ENCODE results near the gene UPK2.

DNA sequence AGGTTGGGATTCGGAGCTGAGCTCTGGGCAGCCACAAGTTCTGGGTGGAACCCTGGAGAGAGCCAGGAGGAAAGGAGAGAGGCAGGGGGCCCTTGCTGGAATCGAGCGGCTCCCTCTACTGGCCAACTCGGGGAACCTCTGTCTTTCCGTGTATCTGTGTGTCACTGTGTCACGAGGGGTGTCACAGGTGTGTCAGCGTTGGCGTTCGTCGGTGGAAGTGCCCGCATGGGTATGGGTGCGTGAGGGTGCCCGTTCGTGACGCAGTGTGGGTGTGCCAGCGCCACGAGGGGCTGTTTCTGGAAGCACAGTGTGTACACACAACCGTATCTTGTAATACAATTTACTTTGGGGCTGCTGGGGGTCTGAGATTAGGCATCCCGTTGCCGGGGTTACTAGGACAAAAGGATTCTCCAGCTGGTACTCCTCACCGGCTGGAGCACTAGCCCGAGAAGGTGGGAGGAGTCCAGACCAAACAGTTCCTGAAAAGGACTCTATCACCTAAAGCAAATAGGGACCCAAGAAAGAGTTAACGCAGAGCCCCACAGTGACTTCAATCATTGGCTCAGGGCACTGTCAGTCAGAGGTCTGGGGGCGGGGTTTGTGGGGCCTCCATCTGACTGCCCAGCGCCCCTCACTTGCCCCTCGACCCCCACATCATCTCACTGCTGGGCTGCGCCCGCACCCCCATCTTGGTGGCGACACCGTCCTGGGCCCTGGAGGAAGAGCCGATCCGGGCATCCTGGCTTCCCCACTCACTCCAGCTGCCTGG lies 27.8 kb upstream of the UPK2 start:
- TF ChIP-seq POLR2AphosphoS5 (IDR thresholded peaks at IDR 0.05; ENCODE audit: low read depth, low read length) (no peak; the same call in 1 of the 2 replicates), SIN3A (IDR thresholded peaks at IDR 0.05; ENCODE audit: borderline replicate concordance, insufficient read depth, low read length) (no peak), TAF1 (IDR thresholded peaks at IDR 0.05; ENCODE audit: borderline replicate concordance, insufficient read depth, low read length) (peak; percentile 23; the same call in 1 of the 2 replicates)
